ENCODE results near the gene FRMD5. TPM values are rescaled to one million over a fixed set of nuclear protein-coding genes. Genes with fewer than 3 reads are reported as not detected.

The FRMD5 gene
- total and polyA plus RNA-seq, 2 experiments from 2014 or later = 5.9 to 10.1 TPM

DNA sequence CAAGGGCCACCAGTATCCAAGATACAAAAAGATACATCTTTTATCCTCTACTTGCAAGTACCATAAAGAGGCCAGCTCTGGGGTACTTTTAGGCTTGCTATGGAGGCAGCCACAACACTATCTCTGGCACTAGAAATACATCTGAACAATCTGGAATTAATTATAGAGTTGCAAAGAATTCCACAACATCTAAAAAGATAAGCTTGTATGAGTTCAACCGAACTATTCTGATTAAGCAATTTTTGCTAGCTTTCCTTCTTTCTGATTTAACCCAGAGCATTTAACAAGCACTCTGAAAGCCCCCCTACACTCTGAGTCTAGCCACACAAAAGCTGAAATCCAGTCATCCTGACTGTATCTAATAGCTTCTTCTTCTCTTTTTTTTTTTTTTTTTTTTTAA is 95.4 kb downstream of the FRMD5 start:
- 0 out of 2 replicates have a peak, but pooled peaks cover 5% of the 10 kb centered on the region for H3K4me1 ChIP-seq (ENCODE audit: insufficient read depth)
- Mint-ChIP-seq H3K27me3 (ENCODE audit: insufficient read depth, low read depth, poor library complexity) (no peaks in the 10 kb centered on the region), H3K9me3 (no peaks in the 10 kb centered on the region), H3K27ac (no peak overlapping the region), H3K4me3 (no peak overlapping the region), H3K4me1 (peaks cover 9% of the 10 kb centered on the region; the same call in 2 of the 3 replicates), H3K36me3 (ENCODE audit: low read depth) (no peaks in the 10 kb centered on the region)
- no peak for TF ChIP-seq CREB1 (CRISPR knock-in tag; IDR thresholded peaks at IDR 0.05; ENCODE audit: low read depth)
- TF ChIP-seq JUNB (IDR thresholded peaks at IDR 0.05; ENCODE audit: unreplicated experiment) = no peak
- TF ChIP-seq, protein P1, sequence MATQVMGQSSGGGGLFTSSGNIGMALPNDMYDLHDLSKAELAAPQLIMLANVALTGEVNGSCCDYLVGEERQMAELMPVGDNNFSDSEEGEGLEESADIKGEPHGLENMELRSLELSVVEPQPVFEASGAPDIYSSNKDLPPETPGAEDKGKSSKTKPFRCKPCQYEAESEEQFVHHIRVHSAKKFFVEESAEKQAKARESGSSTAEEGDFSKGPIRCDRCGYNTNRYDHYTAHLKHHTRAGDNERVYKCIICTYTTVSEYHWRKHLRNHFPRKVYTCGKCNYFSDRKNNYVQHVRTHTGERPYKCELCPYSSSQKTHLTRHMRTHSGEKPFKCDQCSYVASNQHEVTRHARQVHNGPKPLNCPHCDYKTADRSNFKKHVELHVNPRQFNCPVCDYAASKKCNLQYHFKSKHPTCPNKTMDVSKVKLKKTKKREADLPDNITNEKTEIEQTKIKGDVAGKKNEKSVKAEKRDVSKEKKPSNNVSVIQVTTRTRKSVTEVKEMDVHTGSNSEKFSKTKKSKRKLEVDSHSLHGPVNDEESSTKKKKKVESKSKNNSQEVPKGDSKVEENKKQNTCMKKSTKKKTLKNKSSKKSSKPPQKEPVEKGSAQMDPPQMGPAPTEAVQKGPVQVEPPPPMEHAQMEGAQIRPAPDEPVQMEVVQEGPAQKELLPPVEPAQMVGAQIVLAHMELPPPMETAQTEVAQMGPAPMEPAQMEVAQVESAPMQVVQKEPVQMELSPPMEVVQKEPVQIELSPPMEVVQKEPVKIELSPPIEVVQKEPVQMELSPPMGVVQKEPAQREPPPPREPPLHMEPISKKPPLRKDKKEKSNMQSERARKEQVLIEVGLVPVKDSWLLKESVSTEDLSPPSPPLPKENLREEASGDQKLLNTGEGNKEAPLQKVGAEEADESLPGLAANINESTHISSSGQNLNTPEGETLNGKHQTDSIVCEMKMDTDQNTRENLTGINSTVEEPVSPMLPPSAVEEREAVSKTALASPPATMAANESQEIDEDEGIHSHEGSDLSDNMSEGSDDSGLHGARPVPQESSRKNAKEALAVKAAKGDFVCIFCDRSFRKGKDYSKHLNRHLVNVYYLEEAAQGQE (IDR thresholded peaks at IDR 0.05; ENCODE audit: unreplicated experiment) = no peak
- TF ChIP-seq, protein P2, sequence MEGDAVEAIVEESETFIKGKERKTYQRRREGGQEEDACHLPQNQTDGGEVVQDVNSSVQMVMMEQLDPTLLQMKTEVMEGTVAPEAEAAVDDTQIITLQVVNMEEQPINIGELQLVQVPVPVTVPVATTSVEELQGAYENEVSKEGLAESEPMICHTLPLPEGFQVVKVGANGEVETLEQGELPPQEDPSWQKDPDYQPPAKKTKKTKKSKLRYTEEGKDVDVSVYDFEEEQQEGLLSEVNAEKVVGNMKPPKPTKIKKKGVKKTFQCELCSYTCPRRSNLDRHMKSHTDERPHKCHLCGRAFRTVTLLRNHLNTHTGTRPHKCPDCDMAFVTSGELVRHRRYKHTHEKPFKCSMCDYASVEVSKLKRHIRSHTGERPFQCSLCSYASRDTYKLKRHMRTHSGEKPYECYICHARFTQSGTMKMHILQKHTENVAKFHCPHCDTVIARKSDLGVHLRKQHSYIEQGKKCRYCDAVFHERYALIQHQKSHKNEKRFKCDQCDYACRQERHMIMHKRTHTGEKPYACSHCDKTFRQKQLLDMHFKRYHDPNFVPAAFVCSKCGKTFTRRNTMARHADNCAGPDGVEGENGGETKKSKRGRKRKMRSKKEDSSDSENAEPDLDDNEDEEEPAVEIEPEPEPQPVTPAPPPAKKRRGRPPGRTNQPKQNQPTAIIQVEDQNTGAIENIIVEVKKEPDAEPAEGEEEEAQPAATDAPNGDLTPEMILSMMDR (conservative IDR thresholded peaks at IDR 0.05; ENCODE audit: low read depth in 2 of 2) = no peak
- TF ChIP-seq, protein P3, sequence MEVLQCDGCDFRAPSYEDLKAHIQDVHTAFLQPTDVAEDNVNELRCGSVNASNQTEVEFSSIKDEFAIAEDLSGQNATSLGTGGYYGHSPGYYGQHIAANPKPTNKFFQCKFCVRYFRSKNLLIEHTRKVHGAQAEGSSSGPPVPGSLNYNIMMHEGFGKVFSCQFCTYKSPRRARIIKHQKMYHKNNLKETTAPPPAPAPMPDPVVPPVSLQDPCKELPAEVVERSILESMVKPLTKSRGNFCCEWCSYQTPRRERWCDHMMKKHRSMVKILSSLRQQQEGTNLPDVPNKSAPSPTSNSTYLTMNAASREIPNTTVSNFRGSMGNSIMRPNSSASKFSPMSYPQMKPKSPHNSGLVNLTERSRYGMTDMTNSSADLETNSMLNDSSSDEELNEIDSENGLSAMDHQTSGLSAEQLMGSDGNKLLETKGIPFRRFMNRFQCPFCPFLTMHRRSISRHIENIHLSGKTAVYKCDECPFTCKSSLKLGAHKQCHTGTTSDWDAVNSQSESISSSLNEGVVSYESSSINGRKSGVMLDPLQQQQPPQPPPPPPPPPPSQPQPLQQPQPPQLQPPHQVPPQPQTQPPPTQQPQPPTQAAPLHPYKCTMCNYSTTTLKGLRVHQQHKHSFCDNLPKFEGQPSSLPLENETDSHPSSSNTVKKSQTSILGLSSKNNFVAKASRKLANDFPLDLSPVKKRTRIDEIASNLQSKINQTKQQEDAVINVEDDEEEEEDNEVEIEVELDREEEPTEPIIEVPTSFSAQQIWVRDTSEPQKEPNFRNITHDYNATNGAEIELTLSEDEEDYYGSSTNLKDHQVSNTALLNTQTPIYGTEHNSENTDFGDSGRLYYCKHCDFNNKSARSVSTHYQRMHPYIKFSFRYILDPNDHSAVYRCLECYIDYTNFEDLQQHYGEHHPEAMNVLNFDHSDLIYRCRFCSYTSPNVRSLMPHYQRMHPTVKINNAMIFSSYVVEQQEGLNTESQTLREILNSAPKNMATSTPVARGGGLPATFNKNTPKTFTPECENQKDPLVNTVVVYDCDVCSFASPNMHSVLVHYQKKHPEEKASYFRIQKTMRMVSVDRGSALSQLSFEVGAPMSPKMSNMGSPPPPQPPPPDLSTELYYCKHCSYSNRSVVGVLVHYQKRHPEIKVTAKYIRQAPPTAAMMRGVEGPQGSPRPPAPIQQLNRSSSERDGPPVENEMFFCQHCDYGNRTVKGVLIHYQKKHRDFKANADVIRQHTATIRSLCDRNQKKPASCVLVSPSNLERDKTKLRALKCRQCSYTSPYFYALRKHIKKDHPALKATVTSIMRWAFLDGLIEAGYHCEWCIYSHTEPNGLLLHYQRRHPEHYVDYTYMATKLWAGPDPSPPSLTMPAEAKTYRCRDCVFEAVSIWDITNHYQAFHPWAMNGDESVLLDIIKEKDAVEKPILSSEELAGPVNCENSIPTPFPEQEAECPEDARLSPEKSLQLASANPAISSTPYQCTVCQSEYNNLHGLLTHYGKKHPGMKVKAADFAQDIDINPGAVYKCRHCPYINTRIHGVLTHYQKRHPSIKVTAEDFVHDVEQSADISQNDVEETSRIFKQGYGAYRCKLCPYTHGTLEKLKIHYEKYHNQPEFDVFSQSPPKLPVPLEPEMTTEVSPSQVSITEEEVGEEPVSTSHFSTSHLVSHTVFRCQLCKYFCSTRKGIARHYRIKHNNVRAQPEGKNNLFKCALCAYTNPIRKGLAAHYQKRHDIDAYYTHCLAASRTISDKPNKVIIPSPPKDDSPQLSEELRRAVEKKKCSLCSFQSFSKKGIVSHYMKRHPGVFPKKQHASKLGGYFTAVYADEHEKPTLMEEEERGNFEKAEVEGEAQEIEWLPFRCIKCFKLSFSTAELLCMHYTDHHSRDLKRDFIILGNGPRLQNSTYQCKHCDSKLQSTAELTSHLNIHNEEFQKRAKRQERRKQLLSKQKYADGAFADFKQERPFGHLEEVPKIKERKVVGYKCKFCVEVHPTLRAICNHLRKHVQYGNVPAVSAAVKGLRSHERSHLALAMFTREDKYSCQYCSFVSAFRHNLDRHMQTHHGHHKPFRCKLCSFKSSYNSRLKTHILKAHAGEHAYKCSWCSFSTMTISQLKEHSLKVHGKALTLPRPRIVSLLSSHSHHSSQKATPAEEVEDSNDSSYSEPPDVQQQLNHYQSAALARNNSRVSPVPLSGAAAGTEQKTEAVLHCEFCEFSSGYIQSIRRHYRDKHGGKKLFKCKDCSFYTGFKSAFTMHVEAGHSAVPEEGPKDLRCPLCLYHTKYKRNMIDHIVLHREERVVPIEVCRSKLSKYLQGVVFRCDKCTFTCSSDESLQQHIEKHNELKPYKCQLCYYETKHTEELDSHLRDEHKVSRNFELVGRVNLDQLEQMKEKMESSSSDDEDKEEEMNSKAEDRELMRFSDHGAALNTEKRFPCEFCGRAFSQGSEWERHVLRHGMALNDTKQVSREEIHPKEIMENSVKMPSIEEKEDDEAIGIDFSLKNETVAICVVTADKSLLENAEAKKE (CRISPR knock-in tag; IDR thresholded peaks at IDR 0.05) = no peak
- no peak for TF ChIP-seq STAT1 (IDR thresholded peaks at IDR 0.05; ENCODE audit: unreplicated experiment)
- no peak for TF ChIP-seq ZNF114 (CRISPR knock-in tag; IDR thresholded peaks at IDR 0.05)
- TF ChIP-seq NANOG (IDR thresholded peaks at IDR 0.05; ENCODE audit: borderline replicate concordance) = no peak
- no peak for TF ChIP-seq EZH2phosphoT487 (IDR thresholded peaks at IDR 0.05; ENCODE audit: unreplicated experiment)
- TF ChIP-seq ZNF331 (CRISPR knock-in tag; IDR thresholded peaks at IDR 0.05; ENCODE audit: low read depth) = no peak
- TF ChIP-seq, protein P4, sequence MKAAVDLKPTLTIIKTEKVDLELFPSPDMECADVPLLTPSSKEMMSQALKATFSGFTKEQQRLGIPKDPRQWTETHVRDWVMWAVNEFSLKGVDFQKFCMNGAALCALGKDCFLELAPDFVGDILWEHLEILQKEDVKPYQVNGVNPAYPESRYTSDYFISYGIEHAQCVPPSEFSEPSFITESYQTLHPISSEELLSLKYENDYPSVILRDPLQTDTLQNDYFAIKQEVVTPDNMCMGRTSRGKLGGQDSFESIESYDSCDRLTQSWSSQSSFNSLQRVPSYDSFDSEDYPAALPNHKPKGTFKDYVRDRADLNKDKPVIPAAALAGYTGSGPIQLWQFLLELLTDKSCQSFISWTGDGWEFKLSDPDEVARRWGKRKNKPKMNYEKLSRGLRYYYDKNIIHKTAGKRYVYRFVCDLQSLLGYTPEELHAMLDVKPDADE (IDR thresholded peaks at IDR 0.05) = no peak
- TF ChIP-seq POLR2AphosphoS5 (IDR thresholded peaks at IDR 0.05; ENCODE audit: low read depth) = no peak
- TF ChIP-seq EZH2 (IDR thresholded peaks at IDR 0.05; ENCODE audit: low read depth, unreplicated experiment) = no peak
- H4K20me1 ChIP-seq (replicated peaks; ENCODE audit: insufficient read depth) = 0 out of 2 replicates have a peak, but pooled peaks cover 7% of the 10 kb centered on the region
- H3K79me2 ChIP-seq (replicated peaks; ENCODE audit: insufficient read depth) = no peaks in the 10 kb centered on the region
- no peak overlapping the region for H3K27ac ChIP-seq (ENCODE audit: low read depth)
- ATAC-seq (no peak), DNase-seq (ENCODE audit: low spot score) (no peak)
- no peak overlapping the region for H2AFZ ChIP-seq
- no peaks in the 10 kb centered on the region for H3F3A ChIP-seq (replicated peaks; ENCODE audit: low read depth)
- H3K36me3 ChIP-seq (ENCODE audit: insufficient read depth) = no peaks in the 10 kb centered on the region
- H3K4me3 ChIP-seq = no peak overlapping the region
- H3K27me3 ChIP-seq (ENCODE audit: insufficient read depth) = no peaks in the 10 kb centered on the region
- H3K4me2 ChIP-seq = no peak overlapping the region
- no peaks in the 10 kb centered on the region for H3K9me2 ChIP-seq (ENCODE audit: insufficient read depth)

Data from GM23338 (cell line).